Activated T-helper 1 cell treated with anti-CD3 and anti-CD28 coated beads, Interleukin-2, amount 50 U/mL, for 16 hours (primary cell): ENCODE data around the gene FBXO44.

Experiments
- DNase-seq, 2 donors: peaks; one replicate each; pipeline ENCODE4 v3.0.0-alpha.2; 2020; ENCODE audit warnings: low read depth in 1 of 2, low spot score in 1 of 2

FBXO44 gene

DNA sequence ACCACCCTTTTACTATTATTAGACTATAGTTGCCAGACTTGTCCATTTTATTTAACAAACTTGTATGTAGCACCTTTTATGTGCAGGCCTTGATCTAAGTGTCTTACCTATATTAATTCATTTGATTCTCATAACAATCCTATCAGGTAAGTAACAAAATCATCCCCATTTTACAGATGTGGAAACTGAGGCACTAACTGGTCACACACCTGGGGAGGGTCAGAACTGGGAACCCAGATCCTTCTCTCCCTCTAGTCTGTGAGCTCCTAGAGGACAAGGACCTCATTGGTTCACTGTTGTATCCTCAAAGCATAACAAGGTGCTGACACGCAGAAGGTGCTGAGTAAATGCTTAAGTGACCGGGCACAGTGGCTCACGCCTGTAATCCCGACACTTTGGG, 15.3 kb upstream of the FBXO44 start:
- DNase-seq, result no peak

- DNase-seq, result no peak
These were observed 14.6 kb upstream of the FBXO44 start for GRCh38 chr1:11640101-11640500.

DNA sequence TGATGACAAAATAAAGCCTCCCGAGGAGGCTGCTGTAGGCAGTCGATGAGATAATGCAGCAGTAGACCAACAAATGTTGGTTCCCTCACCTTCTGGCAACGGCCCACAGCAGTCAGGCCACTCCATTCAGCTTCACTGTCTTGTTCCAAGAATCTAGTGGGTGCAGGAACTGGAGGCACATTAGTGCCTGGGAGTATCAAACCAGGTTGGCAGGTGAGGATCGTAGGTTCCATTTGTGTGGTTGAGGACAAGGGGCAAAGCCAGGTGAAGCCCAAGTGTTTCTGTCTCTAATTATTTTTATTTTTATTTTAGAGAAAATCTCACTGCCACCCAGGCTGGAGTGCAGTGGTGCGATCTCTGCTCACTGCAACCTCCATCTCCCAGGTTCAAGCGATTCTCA, 13.7 kb upstream of the FBXO44 start:
- no peak for DNase-seq

DNA sequence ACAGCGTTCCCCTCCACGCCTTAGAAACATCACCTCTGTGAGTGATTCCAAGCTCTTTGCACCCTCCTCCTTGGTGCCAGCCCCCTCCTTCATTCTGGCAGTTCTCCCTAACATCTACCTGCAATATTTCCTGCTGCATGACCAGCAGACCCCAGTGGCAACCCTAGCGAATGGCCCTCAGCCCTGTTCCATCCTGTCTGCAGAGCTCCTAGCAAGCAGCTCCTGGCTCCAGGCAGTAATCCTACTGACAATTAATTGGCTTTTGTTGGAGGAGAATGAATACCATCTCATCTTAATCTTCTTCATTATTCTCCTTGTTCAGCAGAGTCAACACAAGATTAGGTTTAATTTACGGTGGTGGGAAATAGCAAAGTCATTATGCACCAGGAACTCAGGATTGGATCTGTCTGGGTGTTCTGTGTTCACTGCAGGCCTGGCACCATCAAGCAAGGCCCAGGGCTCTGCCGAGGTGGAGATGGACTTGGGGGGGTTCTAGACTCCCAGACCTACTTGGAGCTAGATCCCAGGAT, 12.8 kb upstream of the FBXO44 start:
- DNase-seq, result no peak

DNA sequence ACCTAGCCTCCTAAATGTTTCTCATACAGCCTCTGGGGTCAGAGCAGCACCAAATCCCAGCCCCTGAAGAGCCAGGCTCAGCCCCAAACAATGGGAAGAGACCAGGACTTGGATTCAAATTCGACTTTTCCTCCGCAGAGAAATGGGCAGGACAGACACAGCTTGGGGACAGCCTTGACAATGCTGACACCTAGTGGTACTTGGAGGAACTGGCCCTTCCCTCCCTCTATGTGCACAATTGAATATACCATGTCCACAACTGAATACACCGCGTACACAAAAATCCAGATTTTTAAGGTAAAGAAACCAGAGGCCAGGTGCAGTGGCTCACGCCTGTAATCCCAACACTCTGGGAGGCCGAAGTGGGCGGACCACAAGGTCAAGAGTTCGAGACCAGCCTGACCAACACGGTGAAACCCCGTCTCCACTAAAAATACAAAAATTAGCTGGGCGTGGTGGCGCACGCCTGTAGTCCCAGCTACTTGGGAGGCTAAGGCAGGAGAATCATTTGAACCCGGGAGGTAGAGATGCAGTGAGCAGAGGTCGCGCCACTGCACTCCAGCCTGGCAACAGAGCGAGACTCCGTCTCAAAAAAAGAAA, 12.2 kb upstream of the FBXO44 start:
- DNase-seq, result peak; percentile 53 to 56

GRCh38 chr1:11643782-11644181, 10.9 kb upstream of the FBXO44 start:
- DNase-seq, result no peak

- no peak for DNase-seq
These were observed 9.4 kb upstream of the FBXO44 start for GRCh38 chr1:11645270-11645669.

GRCh38 chr1:11645670-11646265, 8.9 kb upstream of the FBXO44 start:
- DNase-seq, result peak; percentile 58 to 73

DNA sequence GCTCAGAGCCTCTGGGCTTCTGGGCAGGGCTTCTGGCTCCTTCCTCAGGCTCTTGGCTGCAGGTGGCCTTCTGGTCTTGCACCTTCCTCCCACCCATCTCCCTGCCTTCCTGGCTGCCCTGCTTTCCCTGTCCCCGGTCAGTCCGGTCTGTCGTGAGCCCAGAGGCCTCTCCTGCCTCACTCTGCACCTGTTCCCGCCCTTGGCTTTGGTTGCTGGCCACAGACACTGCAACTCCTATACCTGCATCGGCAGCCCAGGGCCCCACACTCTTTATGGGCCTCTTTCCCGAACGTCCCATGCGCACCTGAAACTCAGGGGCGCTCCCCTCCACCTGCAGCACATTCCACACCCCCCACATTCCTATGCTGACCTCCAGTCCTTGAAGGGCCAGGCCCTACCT, 8.4 kb upstream of the FBXO44 start:
- DNase-seq, result no peak

DNA sequence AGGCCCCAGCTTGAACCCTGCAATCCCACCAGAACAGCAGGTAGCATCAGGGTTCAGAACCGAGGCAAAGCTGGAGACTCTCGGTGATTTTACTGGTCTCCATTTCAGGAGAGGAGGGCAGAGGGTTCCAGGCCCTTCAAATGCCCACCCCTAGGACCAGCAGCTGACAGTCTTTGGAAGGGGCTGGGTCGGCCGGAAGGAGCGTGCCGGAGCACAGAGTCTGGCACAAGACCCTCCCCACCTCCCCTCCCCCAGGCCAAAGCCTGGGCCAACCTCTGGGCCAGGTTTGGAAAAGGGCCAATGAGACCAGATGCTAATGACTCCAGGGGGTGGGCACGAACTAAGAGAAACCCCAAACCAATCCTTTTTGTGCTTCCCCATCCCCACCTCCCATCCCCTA, 7.3 kb upstream of the FBXO44 start:
- DNase-seq, result no peak

DNA sequence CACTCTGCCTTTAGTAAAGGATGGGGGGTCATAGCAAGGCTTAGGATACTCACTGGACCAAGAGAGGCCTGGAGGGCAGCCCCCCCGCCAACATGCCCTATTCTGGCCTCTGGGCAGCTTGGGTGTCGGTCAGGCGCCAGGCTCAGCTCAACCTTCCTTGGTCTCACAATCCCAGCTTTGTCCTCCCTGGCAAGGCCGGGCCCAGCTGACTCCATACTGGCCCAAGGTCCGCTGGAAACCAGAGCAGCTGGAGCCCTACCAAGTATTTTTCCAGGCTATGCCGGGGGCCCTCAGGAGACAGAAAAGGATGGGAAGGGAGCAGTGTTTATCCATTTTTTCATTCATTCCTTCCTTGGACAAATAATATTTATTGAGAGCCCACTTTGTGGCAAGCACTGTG, 6.6 kb upstream of the FBXO44 start:
- DNase-seq, result no peak

DNA sequence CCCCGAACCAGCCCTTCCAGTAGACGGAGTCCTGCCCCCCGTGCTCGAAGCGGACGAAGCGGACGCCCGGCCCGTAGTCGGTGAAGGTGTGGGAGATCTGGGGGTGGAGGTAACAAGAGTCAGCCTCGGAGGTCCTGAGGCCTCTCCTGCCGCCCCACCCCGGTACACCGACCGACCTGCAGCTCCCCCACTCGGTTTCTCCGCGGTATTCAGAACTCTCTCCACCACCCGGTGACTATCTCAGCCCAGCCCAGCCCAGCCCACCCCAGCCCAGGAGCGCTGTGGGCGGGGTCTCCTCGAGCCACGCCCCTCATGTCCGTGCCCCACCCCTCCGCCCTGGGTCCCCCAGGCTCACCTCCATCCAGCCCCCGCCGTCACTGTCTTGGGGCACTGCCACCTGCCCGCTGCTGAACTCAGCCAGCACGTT, 5.9 kb upstream of the FBXO44 start:
- DNase-seq, result no peak

GRCh38 chr1:11649237-11649623, 5.4 kb upstream of the FBXO44 start:
- no peak for DNase-seq

DNA sequence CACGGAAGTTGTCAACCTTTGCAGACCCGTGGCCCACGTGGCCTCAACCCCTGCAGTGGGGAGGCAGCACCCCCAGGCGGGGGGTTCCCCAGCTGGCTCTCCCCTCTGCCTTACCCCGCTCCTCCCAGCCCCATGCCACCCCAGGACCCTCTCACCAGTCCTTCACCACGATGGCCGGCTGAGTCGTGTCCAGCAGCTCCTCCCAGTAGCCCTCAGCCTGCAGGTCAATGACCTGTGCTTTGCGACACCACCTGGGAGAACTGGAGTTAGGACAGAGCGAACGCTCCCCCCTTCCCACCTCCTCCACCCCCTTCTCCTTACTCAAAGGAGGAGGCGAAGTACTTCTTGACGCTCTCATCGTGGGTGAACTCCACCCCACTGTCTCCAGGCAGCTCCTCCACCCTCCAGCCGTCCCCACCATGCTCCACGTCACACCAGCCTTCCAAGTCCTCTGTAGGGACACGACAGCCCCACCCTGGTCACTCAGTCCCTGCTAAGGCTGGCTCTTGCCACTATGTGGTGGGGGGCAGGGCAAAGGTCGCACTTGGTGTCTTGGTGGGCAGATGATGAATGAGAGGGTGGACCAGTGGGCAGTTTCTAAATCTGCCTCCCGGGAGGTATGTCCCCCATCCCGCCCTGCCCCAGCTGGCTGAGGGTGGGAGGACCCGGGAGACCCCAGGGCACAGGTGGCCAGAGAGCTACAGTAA, 4.9 kb upstream of the FBXO44 start:
- no peak for DNase-seq

- peak; percentile 63 to 67 for DNase-seq
These were observed 4.2 kb upstream of the FBXO44 start for GRCh38 chr1:11650331-11650991.

DNA sequence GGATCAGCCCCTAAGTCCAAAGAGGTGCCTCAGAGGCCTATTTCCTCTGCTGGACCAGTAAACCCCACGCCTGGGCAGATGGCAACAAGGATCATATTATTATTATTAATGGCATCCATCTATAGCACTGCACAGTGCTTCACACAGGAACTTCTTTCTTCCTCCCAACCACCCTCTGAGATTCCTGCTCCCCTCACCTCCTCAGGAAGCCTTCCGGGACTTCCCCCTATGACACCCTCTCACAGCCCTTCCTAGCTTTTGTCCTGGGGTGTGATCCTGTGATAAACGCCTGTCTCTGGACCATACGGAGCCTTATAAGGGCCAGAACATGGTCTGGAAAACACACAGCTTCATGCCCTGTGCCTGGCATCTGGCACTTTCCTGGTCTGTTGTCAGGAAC, 3.7 kb upstream of the FBXO44 start:
- no peak for DNase-seq

- DNase-seq, result no peak
These were observed 2.4 kb upstream of the FBXO44 start for GRCh38 chr1:11652203-11652780.

DNA sequence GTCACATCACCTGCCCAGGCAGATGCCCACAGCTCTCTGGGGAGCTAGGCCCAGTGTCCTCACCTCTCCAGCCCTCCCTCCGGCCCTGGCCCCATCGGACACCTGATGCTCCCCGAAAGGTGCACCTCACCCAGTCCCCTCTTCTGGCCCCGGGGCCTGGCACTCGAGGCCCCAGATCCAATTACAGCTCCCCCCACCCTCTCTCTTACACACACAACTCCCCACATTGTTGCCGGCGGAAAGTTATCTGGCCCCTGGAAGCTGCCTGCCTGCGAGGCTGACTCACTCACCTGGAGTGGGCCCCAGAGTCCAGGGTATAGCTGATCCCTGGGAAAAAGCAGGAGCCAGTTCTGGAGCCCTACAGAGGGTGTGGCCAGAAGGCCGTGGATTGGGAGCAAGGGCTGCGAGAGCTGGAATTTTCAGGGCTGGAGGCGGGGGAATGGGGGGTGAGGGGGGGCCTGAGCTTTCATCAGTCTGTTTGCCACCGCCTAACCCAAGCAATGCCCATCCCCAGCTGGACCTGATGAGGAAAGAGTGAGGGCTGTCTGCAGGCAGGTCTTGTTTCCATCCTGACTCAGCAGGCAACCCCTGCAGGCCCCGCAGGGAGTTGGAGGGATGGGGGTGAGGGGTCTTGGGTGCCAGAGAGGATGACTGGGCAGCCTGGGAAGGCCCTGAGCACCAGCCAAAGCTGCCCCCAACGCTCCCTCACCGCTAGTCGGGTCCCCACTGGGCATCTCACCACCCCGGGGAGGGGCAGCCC, 1.4 kb upstream of the FBXO44 start:
- DNase-seq, result no peak

DNA sequence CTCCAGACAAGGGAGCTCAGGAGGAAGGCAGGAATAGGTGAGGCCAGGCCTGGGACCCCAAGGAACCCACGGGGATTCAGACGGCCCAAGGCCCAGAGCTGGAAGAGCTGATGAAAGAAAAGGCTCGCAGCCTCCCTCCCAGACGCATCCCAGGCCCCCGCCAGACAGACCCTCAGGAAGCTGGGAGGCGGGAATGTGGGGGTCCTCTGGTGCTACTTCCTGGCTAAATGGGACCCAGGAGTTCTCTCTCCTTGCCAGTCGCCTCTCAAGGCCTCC, 878 bp upstream of the FBXO44 start:
- DNase-seq, result no peak

GRCh38 chr1:11654939-11655808, 497 bp downstream of the FBXO44 start:
- no peak for DNase-seq
